ENCODE data around the gene ILKAP.
"Not testable (repeated sequence)": the region's sequence is repeated elsewhere in the genome, so short reads cannot be mapped to it uniquely, and the experiment has no call there.

ILKAP gene

DNA sequence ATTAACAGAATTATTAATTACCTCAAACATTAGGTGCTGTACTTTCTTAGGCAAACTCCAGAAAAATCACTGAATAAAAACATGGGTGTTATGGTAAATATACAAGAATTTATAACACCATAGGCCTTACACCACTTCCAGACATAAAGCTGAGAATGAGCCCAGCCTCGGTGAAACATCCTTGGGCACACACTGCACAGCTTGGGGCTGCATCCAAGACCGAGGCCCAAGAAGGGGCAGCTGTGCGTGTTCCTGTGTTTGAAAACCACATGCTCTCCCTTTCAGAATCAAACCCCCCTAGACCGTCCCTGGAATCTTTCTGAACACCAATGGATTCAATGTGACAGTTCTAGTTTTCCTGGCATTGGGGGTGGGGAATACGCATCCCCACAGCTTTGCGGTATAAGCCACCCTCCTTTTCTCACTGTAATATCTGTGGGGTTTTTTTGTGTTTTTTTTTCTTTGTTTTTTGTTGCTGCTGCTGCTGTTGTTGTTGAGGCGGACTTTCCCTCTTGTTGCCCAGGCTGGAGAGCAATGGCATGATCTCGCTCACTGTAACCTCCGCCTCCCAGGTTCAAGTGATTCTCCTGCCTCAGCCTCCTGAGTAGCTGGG, 31.8 kb downstream of the ILKAP start:
- TF ChIP-seq, protein P1, sequence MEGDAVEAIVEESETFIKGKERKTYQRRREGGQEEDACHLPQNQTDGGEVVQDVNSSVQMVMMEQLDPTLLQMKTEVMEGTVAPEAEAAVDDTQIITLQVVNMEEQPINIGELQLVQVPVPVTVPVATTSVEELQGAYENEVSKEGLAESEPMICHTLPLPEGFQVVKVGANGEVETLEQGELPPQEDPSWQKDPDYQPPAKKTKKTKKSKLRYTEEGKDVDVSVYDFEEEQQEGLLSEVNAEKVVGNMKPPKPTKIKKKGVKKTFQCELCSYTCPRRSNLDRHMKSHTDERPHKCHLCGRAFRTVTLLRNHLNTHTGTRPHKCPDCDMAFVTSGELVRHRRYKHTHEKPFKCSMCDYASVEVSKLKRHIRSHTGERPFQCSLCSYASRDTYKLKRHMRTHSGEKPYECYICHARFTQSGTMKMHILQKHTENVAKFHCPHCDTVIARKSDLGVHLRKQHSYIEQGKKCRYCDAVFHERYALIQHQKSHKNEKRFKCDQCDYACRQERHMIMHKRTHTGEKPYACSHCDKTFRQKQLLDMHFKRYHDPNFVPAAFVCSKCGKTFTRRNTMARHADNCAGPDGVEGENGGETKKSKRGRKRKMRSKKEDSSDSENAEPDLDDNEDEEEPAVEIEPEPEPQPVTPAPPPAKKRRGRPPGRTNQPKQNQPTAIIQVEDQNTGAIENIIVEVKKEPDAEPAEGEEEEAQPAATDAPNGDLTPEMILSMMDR (IDR thresholded peaks at IDR 0.05; ENCODE audit: borderline replicate concordance, control extremely low read depth, extremely low read depth, insufficient read depth, missing control alignments): no peak
- DNase-seq (ENCODE audit: low spot score): no peak
- in situ Hi-C loops (cut with MboI; ENCODE audit: low sequenced_read_pairs, unreplicated experiment): no loop called here

DNA sequence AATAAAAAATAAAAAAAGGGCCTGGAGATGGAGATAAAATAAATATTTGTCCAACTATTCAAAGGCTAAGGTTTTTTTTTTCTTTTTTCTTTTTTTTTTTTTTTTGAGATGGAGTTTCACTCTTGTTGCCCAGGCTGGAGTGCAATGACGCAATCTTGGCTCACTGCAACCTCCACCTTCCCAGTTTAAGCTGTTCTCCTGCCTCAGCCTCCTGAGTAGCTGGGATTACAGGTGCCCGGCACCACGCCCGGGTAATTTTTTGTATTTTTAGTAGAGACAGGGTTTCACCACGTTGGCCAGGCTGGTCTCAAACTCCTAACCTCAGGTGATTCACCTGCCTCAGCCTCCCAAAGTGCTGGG, 32.4 kb downstream of the ILKAP start:
- DNase-seq (ENCODE audit: low spot score); in situ Hi-C loops (cut with MboI; ENCODE audit: low sequenced_read_pairs, unreplicated experiment): not testable (repeated sequence)

DNA sequence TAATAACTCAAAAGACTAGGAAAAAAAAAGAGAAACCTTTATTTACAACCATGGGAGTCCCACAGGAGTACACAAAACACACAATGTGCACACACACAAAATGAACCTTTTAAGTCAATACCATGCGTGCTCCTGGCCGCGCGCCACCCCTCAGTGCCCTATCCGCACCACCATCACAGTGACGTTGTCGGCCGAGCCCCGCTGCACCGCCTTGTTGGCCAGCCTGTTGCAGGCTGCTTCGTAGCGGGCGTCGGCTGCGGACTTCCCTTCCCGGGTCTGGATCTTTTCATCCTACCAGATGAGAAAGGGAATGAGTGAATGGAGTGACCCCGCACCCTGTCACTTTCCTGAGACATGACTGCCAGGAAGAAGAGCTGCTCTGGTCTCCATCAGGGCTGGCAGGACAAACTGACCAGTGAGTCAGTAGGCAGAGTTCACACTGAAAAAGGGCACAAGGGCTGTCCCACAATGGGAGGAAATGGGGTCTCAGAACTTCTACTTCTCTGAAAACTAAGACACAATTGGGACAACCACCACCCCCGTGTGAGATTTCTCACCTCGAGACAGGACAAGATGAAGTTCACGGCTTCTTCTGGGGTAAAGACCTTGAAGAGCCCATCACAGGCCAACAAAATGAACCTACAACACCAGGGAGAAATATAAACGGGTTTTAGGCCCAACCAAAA, 33.0 kb downstream of the ILKAP start:
- TF ChIP-seq, protein P1 (IDR thresholded peaks at IDR 0.05; ENCODE audit: borderline replicate concordance, control extremely low read depth, extremely low read depth, insufficient read depth, missing control alignments): no peak
- DNase-seq (ENCODE audit: low spot score): no peak
- in situ Hi-C loops (cut with MboI; ENCODE audit: low sequenced_read_pairs, unreplicated experiment): no loop called here

DNA sequence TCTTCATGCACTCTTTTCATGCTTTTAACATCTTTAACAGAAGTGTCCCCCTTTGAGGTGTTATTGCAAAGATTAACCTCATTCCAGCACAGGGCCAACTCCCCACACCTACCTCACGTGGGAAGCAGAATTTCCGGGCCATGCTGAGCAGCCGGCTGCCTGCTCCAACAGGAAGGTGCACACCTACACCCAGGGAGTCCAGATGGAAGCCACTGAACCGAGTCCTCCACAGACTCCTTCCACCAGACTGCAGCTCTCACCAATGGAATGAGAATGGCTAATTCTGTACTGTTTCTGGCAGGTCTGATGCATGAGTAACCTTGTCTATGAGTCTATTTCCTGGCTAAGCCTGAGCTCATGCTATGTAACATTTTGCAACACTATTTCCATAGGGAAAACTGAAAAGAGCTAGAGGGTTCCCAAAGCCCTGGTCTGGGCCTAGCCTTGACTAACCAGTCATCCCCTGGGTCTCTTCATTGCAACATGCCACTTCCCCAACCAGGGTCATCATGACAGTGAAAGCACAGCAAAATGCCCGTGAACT, 33.7 kb downstream of the ILKAP start:
- in situ Hi-C loops (cut with MboI; ENCODE audit: low sequenced_read_pairs, unreplicated experiment): no loop called here
- TF ChIP-seq, protein P1 (IDR thresholded peaks at IDR 0.05; ENCODE audit: borderline replicate concordance, control extremely low read depth, extremely low read depth, insufficient read depth, missing control alignments): no peak
- DNase-seq (ENCODE audit: low spot score): no peak

DNA sequence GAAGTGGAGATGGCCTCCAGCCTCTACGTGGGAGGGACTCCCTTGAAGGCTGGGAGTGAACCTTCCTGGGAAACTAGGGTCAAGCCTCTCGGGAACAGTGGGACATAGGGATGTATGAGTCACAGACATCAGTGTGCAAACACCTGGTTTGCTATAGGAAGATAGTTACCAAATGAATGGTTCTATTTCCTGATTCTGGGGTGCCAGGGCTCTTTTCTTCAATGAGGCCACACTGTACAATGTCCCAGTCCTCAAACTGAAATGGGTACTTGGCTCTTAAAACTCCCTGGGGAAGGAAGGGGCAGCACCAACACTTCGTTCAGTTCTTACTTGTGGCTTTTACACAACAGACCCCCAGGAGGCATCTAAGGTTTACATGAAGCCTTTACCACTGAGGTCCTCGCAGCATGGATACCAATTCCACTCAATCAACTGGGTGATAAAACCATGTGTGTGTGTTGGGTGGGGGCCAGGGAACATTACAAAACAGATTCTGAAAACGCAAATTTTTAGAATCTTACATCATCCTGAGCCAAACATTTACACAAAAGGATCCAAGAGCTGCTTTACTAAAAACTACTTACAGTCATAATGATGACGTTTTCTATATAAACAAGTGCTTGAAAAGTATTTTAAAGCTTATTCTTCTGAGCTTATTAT, 34.3 kb downstream of the ILKAP start:
- TF ChIP-seq, protein P1 (IDR thresholded peaks at IDR 0.05; ENCODE audit: borderline replicate concordance, control extremely low read depth, extremely low read depth, insufficient read depth, missing control alignments): no peak
- in situ Hi-C loops (cut with MboI; ENCODE audit: low sequenced_read_pairs, unreplicated experiment): no loop called here
- DNase-seq (ENCODE audit: low spot score): no peak

DNA sequence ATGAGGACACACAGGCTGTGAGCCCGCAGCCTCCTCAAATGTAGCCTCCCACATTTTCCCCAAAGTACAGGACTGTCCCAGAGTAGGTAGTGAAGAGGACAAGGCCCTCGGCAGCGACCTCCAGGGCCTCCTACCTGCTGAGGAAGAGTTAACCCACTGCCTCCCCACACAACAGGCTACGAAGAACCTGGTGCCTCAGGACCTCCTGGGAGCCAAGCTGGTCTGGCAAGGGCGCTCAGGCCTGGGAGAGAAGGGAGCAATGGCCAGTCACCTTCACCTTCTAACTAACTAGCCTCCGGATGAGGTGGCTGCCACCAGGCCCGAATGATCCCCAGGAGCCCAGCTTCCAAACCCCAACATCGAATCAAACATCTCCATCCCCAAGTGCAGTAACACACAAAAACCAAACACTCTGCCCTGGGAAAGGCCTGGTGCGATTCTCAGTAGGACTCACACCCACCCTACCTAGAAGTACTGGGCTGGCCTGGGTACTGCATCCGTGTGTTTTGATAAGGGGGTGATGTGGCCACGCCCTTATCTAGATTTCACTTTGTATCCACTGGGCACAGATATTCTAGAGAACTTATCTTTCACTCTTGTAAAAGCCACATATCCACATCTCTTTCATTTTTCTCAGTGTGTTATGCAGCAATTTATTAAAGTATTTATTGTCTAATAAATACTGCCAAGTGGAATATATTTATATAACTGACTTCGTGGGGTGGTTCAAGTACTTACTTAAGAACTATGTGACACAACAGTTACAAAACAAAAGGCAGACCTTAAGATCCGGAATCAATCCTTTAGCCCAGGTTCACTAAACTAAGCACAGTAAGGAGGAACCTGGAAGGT, 35.1 kb downstream of the ILKAP start:
- DNase-seq (ENCODE audit: low spot score): no peak
- in situ Hi-C loops (cut with MboI; ENCODE audit: low sequenced_read_pairs, unreplicated experiment): no loop called here
- TF ChIP-seq, protein P1 (IDR thresholded peaks at IDR 0.05; ENCODE audit: borderline replicate concordance, control extremely low read depth, extremely low read depth, insufficient read depth, missing control alignments): no peak

Data from GM13976 (cell line).